B cell (primary cell): ENCODE results near the gene SSBP2.
"Not testable (repeated sequence)": the region's sequence is repeated elsewhere in the genome, so short reads cannot be mapped to it uniquely, and the experiment has no call there.

Experiments
- EZH2 ChIP-seq: IDR thresholded peaks from 2 replicates; pipeline ENCODE4 v1.6.1; 2012; ENCODE audit warnings: borderline replicate concordance, low read depth, mild to moderate bottlenecking, moderate library complexity, low read length; ENCODE audit not compliant: insufficient read depth, poor library complexity, severe bottlenecking
- TF ChIP-seq, protein P1 (sequence below): fragments of 200-600 bp; IDR thresholded peaks from one replicate; pipeline ENCODE4 v1.8.0; 2022; ENCODE audit warnings: antibody characterized with exemption, mild to moderate bottlenecking

- TF ChIP-seq, protein P1, sequence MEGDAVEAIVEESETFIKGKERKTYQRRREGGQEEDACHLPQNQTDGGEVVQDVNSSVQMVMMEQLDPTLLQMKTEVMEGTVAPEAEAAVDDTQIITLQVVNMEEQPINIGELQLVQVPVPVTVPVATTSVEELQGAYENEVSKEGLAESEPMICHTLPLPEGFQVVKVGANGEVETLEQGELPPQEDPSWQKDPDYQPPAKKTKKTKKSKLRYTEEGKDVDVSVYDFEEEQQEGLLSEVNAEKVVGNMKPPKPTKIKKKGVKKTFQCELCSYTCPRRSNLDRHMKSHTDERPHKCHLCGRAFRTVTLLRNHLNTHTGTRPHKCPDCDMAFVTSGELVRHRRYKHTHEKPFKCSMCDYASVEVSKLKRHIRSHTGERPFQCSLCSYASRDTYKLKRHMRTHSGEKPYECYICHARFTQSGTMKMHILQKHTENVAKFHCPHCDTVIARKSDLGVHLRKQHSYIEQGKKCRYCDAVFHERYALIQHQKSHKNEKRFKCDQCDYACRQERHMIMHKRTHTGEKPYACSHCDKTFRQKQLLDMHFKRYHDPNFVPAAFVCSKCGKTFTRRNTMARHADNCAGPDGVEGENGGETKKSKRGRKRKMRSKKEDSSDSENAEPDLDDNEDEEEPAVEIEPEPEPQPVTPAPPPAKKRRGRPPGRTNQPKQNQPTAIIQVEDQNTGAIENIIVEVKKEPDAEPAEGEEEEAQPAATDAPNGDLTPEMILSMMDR = not testable (repeated sequence)
- TF ChIP-seq EZH2 = not testable (repeated sequence)
Observed at GRCh38 chr5:81628061-81628460, 122.8 kb downstream of the SSBP2 start.
